Erythroblast (primary cell): ENCODE measurements around the gene GH1.

Source experiments
- GATA1 ChIP-seq: IDR thresholded peaks from 2 replicates; pipeline ENCODE4 v1.6.1; 2011; ENCODE audit warnings: low read depth, mild to moderate bottlenecking, control low read depth, low read length, moderate library complexity
- POLR2A ChIP-seq: IDR thresholded peaks from 2 replicates; pipeline ENCODE4 v1.6.1; 2011; ENCODE audit warnings: mild to moderate bottlenecking, low read length

GRCh38 chr17:63960006-63960405 is 41.4 kb upstream of the GH1 start:
- TF ChIP-seq POLR2A (no peak), GATA1 (no peak)
